NCI-H2029 (cell line): ENCODE measurements around the gene FAM83E.
"Not testable (repeated sequence)": the region's sequence is repeated elsewhere in the genome, so short reads cannot be mapped to it uniquely, and the experiment has no call there.

Source experiments
- DNase-seq: peaks from one replicate; lab custom pipeline; 2025; lab: John Stamatoyannopoulos, UW

The FAM83E gene

DNA sequence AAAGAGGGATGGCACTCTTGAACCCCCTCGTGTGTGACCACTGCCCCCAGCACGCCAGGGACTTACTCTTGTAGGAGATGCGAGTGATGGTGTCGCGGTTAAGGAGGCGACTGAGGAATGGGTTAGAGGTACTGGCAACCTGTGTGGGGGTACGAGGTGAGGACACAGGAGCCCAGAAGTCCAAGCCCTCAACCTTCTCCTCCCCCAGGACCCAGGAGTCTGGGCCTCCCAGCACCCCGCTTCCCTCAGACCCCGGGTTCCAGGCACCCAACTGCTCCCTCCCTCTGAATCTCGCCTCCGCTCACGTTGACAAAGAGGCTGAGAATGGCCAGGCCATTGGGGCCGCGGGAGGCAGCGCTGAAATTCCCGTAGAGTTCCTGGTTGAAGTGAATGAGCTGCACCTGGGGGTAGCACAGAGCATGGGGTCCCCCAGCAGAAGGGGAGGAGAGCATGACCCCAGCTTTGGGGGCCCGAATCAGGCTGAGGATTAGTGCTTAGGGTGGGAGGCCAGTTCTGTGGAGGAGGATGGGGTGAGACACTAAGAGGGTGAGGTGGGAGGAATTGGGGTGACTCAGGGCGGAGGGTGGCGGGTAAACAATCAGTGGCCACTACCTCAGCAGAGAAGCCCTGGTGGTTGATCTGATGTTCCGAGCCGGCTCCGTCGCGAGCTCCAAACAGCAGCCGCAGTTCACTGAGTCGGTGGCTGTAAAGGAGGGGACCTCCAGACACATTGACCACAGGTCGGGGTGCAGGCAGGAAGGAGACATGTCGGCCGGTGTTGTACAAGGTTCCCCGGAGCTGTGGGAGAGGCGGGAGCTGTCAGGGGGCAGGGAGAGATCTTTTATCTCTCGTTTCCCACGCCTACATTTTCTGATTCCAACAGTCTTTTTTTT is 24.9 kb upstream of the FAM83E start:
- no peak for DNase-seq

DNA sequence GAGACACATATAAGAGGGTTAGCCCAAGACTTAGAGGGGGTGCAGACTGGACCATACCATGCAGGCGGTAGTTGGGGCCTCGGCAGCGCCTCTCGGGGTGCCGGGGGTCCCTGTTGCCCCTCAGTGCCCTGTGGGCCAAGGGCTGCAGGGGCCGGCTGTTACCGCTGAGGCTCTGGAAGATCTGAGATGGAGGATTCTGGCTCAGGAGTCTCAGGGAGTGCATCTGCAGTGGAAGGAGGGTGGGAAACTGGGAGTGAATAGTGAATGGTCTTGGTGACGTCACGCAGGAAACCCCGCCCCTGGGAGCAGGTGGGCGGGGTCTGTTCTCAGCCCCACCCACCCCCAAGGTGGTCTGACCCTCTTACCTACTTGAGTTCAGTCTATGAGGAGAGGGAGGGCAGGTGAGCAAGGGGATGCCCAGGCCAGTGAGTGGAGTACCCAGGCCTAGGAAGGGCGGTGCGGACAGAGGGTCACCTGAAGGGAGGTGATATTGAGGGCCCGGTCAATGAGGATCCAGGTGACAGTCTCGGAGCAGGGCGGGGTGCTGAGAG is 24.0 kb upstream of the FAM83E start:
- DNase-seq = no peak

DNA sequence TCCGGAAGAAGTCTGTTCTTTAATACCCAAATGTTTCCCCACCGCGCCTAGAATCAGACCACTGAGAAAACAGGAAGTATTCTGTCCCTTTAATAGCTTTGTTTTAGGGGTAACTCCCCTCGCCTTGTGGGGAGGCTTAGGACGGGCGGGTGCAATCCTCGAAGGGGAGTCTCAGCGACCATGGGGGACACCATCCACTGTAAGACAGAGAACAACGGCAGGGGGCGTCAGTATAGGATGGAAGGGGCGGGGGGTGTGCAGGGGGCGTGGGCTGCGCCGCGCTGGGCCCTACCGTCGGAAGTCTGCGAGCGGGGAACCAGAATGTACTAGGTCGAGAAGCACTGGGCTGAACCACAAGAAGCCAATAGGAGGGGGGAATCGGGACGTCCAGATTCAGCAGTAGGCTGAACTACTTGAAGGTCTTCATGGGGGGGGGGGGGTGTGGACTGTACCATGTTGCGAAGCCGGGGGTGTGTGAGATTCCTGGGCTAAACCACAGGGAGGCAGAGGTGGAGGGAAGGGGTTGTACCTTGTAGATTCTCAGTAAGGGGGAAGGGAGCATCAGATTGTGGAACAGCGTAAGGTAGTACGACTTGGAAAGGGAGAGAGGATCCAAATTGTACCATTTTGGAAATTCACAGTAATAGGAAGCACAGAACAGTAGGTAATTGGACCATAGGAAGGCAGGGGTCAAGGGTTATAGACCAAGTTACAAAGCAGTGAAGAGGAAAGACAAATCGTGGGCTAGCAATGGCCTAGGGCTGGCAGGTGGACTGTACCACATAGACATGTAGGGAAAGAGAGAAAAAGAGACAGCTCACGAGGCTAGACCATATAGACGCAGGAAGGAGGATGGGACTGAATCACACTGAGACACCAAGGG is 23.3 kb upstream of the FAM83E start:
- peak; percentile 97 for DNase-seq

DNA sequence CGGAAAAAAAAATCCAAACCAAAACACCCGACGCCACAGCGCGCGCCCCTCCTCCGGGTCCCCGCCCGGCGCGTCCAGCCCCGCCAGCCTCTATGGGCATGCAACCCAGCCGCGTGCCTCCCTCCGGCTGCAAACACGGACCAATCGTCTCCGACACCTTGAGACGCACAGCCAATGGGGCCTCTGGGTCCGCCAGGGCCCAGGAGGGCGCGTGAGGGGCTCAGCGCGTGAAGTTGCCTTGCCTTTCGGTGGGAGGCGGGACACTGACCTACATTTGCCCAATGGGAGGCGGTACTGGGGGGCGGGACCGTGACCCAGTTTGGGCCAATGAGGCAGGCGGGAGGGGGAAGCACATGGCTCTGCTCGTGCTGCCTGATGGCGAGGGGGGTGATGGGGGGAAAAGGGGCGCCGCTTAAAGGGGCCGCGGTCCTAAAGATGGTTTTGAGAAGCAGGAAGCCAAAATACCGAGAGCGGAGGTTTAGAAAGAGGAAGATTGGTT is 22.6 kb upstream of the FAM83E start:
- DNase-seq = peak; percentile 99

DNA sequence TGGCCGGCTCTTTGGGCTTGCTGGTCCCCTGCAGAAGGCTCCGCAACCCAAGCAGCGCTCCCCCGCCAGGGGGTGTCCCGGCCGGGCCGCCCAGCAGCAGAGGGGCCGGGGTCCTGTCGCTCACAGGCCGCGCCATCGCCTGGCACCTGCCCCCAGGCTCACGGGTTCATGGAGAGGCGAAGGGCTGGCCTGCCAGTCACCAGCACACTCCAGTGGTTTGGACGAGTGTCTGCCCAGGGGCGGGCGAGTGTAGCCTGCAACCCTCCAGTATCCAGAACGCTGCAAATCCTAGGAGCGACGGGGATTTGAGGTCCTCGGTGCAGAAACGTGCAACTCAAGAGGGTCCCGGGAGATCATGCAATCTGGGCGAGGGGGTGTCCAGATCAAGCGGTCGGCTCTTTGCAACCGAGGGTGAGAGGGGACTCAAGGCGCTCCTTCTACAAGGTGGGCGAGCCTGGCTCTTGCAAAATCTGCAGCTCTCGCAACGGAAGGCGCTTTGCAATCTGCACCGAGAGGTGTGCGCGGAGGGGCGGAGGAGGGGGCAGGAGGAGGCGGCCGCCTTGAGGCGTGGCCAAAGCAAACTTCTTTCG is 22.1 kb upstream of the FAM83E start, which contains the start of gene DBP:
TSS of gene DBP (minus strand) at position 521 of the 590 bp plus-strand sequence. CDS start at position 136, 385 bp downstream.
- peak; percentile 57 for DNase-seq

DNA sequence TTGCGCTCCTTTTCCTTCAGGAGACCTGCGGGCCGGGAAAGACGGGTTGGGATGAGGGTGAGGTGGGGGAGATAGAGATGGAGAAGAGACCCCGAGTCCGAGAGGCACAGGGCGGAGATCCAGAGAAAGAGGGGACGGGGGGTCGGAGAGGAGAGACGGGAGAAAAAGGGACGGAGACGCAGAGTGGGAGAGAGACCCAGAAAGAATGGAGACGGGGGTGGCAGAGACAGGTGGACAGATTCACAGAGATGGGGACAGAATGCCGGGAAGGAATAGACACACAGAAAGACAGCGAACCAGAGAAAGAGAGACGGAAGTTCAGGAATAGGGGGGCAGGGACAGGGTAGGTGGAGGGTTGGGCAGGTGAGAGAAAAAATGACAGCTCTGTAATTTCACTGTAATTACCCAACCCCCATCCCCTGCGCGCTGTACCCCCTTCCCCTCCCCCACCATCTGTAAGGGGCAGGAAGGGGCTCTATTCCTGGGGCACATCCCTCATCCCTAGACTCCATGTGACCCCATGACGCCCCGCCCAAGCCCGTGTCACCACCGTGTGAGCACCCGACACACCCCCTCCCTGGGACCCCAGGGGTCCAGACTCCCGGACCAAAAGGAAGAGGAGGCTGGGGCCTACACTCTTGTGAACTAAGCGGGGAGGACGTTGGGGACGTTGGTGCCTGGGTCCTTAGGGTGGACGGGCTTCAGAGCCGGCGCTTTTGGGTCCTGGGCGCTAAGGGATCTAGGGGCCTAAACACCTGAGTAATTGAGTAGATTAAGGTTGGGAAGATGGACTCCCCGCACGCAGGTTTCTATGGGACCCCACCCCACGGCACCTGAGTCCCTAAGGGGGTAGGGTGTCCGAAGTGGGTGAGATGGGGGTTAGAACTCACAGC is 21.3 kb upstream of the FAM83E start:
- peak; percentile 22 for DNase-seq

DNA sequence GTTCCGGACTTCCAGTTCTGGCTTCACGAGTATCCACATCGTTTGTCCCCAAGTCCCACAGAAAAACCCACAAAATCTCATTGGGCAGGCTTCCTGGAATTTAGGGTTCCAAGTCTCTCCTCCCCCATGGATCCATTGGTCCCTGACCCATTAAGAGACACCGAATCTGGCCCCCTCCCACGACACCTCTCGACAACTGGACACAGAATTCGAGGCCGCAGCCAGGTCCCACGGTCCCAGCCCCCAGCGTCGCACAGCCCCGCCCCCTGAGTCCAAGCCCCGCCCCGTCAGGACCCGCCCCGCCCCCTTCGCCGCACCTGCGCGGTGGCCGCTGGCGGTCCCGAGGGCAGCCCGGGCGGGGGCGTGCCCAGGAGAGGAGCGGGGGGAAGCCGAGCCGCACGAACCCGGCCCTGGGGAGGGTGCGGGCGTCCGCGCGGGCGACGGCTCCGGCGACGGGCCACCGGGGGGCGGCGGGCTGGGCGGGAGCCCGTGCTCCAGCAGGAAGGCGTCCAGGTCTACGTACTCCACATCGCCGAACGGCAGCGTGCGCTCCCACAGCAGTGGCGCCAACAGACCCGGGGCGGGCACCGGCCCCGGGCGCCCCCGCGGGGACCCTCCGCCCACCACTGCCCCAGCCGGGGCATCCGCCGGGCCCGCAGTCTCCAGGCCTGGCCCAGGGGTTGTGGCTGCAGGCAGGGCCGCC is 20.5 kb upstream of the FAM83E start:
- peak; percentile 62 for DNase-seq

DNA sequence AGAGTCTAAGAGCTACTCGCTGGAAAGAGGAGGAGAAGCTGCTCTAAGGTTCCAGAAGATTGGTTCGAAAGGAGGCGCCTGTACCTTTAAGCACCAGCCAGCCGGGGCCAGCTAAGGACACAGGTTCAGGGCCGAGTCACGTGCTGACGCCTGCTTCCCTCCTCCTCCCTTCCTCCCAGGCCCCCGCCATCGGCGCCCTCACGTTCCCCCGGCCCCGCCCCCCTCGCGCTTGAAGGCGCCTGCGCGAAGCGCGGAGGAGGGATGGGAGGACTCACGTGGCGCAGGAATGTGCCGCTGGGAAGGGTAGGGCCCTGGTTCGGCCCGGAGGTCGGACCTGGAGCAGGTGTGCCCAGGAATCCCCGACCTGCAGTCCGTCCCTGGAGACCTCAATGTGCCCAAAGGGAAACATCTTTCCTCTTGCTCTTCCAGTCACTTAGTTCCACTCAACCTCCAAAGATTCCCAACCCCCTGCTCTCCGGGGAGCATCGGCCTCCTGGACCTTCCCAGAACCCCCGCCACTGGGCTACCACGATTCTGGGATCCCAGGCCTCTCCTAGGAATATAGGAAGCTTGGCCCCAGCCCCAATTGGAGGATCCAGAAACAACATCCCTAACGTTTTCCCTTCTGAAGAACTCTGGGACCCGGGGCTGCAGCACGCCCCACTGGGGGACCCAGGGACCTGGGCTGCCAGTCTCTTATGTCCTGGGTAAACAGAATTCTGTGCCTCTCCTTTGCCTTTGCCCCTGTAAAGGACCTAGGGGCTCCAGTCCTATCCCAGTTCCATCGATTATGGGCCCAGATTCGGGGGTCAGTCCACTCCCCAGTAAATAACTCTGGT is 19.8 kb upstream of the FAM83E start:
- peak; percentile 98 for DNase-seq

DNA sequence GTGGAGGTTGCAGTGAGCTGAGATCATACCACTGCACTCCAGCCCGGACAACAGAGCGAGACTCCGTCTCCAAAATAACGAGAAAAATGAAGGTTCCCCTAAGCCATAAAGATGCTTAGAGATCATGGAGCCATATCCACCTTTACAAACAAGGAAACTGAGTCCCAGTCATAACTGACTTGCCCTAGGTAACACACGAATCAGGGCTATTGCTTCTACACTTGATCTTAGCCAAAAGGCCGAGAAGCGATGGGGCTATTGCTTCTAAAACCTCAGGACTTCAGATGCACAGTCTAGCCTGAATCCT is 19.1 kb upstream of the FAM83E start:
- DNase-seq = no peak

DNA sequence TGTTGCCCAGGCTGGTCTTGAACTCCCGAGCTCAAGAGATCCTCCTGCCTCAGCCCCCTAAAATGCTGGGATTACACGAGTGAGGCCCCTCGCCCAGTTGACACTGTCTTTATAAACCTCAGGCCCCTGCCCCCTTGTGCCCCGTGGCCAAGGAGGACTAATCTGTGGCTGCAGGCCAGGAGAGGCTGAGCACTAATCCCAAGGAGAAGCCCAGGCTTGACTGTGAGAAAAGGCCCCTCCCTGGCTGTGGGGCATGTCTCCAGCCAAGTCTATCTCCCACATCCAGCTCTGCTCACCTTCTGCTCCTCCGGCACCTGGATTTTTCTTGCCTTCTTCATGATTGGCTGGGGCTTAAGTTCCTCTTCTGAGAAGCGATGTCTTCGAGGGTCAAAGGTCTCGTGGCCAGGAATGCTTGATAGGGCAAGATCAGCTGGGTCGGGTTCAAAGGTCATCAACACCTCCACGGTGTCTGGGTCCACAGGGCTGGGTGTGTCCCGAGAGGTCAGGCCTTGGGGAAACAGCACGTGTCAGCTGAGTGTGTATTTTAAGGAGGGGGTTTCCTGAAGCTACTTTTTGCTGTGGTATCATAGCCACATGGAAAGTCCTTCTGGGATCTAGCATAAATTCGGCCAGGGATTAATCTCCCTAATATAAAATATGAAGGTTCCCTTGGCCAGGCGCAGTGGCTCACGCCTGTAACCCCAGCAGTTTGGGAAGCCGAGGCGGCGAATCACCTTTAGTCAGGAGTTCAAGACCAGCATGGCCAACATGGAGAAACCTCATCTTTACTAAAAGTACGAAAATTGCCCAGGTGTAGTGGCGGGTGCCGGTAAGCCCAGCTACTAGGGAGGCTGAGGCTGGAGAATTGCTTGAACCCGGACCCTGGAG is 18.5 kb upstream of the FAM83E start:
- DNase-seq = no peak

DNA sequence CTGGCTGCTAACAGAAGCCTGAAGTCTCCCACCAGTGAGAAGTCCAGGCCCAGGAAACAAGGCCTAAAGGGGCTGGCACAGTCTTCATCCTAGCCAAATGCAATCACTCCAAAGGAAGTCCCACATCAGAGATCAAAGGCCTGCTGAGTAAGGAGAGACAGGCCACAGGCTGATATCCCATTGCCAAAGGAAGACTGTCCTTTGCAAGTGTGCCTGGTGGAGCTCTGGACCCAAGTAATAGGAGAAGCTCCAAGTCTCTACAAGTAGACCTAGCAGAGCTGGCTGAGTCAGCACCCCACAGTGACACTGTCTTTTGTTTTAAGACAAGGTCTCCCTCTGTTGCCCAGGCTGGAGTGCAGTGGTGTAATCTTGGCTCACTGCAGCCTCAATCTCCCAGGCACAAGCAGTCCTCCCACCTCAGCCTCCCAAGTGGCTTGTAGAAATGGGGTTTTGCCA is 17.8 kb upstream of the FAM83E start:
- DNase-seq = no peak

DNA sequence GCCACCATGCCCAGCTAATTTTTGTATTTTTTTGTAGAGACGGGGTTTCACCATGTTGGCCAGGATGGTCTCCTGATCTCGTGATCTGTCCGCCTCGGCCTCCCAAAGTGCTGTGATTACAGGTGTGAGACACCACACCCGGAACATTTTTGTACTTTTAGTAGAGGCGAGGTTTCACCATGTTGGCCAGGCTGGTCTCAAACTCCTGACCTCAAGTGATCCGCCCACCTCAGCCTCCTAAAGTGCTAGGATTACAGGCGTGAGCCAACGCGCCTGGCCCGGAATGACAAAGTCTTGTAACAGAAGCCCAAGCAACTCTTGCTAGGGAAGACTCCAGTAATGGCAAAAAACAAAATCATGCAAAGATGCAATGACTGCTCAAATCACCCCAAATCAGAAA is 17.4 kb upstream of the FAM83E start:
- not testable (repeated sequence) for DNase-seq

DNA sequence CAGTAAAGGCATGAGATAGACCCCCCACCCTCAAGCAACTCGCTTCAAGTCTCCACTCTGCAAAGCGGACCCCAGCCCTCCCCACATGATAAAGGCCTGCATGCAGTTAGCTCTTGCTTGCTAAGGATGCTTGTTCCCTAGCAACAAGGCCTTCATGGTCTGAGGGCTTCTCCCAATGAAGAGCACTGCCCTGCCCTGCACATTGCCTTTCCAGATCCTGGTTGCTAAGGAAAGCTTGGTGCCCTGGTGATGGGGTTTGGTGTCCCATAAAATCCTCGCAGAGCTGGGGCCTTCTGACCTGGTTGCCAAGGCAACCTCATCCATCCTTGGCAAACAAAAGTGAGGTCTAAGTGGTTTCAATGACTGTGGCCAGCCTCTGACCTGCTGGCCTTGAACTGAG is 16.3 kb upstream of the FAM83E start:
- no peak for DNase-seq

DNA sequence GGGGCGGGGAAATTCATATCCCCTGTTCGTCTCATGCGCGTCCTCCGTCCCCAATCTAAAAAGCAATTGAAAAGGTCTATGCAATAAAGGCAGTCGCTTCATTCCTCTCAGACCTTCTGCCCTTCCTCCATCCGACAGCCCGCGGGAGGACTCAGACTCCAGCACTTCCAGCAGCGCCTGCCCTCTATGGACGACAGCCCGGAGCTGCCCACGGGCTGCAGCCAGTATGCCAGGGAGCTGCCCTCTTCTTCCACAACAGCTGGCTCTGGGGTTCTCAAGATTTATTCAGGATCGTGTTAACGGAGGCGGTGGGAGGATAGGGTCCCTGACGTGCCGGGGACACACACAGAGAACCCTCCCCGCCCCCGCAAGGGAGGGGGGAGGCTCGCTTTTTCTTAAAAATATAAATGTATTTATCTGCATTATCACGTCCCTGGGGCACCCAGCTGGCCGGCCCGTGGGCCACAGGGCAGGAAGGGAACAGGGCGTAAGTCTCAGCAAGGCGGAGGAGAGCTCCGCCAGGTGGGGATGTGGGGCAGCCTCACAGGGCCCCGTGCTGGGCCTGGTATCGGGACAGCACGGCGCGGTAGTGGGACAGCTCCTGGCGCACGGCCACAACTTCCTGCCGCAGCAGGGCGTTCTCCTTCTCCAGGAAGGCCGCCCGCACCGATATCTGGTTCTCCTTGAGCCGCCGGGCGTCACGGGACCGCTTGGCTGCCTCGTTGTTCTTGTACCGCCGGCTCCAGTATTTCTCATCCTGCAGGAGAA is 15.6 kb upstream of the FAM83E start:
- DNase-seq = no peak

DNA sequence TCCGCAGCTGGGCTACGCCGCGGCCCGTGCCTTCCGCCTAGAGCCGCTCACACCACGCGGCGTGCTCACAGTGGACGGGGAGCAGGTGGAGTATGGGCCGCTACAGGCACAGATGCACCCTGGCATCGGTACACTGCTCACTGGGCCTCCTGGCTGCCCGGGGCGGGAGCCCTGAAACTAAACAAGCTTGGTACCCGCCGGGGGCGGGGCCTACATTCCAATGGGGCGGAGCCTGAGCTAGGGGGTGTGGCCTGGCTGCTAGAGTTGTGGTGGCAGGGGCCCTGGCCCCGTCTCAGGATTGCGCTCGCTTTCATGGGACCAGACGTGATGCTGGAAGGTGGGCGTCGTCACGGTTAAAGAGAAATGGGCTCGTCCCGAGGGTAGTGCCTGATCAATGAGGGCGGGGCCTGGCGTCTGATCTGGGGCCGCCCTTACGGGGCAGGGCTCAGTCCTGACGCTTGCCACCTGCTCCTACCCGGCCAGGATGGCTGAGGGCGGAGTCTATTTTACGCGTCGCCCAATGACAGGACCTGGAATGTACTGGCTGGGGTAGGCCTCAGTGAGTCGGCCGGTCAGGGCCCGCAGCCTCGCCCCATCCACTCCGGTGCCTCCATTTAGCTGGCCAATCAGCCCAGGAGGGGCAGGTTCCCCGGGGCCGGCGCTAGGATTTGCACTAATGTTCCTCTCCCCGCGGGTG is 14.9 kb upstream of the FAM83E start:
- no peak for DNase-seq

DNA sequence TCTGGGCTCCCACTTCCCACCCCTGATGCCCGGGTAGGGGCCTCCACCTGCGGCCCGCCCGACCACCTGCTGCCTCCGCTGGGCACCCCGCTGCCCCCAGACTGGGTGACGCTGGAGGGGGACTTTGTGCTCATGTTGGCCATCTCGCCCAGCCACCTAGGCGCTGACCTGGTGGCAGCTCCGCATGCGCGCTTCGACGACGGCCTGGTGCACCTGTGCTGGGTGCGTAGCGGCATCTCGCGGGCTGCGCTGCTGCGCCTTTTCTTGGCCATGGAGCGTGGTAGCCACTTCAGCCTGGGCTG is 14.4 kb upstream of the FAM83E start:
- no peak for DNase-seq
